Choroid plexus epithelial cell (primary cell): ENCODE measurements around the gene MYLK2.

Experiments
- DNase-seq: peaks from one replicate; pipeline ENCODE4 v3.0.0-alpha.2; 2010; ENCODE audit warnings: low read depth
- H3K4me3 ChIP-seq: 2 replicates; pipeline ENCODE4 v1.5.1; 2011; ENCODE audit warnings: low read depth, mild to moderate bottlenecking, control low read depth, low read length, moderate library complexity
- TF ChIP-seq, protein P1 (sequence below): conservative IDR thresholded peaks from 2 replicates; pipeline ENCODE4 v1.5.1; 2011; ENCODE audit warnings: low read depth, mild to moderate bottlenecking, control low read depth, inconsistent platforms, low read length, moderate library complexity

Gene MYLK2

DNA sequence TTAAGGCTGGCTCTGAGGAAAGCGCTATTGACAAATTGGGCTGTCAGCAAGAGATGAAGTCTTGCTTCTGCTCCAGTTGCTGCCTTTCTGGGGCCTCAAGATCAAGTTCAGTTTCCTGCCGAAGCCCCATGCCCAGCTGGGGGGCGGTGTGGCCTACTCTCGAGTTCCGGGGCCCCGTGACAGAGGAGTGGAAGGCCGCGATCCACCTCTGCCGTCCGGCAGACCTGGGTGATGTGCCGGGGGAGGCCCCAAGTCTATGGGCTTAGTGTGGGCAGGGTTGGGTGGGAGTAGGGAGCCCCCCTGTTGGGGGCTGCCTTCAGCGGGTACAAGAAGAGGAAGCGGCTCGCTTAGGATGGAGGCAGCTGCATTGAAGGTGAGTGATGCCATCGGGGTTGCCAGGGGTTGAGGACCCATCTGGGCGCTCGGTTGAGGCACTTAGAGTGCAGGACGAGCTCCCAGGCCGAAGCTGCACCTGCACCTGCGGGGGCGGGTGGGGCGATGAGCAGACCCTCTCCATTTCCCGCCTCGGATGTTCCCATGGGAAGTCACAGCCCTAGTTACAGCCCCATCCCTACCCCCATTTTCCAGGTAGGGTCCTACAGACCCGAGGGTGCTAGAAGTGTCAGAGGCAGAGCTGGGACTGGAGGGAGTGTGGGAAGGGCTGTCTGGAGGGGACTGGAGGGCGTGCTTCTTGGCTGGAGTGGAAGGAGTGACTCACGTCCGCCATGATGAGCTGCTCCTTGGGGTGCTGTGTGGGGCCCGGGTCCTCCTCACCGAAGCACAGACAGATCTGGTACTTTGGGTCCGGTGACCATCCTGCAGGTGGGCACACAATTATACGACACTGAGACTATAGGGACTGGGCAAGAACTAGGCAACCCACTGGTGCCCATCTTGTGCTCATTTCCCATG is 29.2 kb downstream of the MYLK2 start:
- no peak for DNase-seq
- H3K4me3 ChIP-seq = no peak overlapping the region
- TF ChIP-seq, protein P1, sequence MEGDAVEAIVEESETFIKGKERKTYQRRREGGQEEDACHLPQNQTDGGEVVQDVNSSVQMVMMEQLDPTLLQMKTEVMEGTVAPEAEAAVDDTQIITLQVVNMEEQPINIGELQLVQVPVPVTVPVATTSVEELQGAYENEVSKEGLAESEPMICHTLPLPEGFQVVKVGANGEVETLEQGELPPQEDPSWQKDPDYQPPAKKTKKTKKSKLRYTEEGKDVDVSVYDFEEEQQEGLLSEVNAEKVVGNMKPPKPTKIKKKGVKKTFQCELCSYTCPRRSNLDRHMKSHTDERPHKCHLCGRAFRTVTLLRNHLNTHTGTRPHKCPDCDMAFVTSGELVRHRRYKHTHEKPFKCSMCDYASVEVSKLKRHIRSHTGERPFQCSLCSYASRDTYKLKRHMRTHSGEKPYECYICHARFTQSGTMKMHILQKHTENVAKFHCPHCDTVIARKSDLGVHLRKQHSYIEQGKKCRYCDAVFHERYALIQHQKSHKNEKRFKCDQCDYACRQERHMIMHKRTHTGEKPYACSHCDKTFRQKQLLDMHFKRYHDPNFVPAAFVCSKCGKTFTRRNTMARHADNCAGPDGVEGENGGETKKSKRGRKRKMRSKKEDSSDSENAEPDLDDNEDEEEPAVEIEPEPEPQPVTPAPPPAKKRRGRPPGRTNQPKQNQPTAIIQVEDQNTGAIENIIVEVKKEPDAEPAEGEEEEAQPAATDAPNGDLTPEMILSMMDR = no peak

GRCh38 chr20:31849306-31849930 is 30.3 kb downstream of the MYLK2 start:
- no peak overlapping the region for H3K4me3 ChIP-seq
- TF ChIP-seq, protein P1 = no peak
- no peak for DNase-seq

GRCh38 chr20:31851240-31851955 is 32.2 kb downstream of the MYLK2 start:
- DNase-seq = no peak
- TF ChIP-seq, protein P1 = no peak
- no peak overlapping the region for H3K4me3 ChIP-seq

- TF ChIP-seq, protein P1 = no peak
- DNase-seq = no peak
- H3K4me3 ChIP-seq = no peak overlapping the region
Measured at GRCh38 chr20:31853481-31853880, 34.3 kb downstream of the MYLK2 start.

GRCh38 chr20:31856516-31856915 is 37.4 kb downstream of the MYLK2 start:
- TF ChIP-seq, protein P1 = no peak
- no peak for DNase-seq
- H3K4me3 ChIP-seq = no peak overlapping the region

GRCh38 chr20:31857861-31858759 is 39.0 kb downstream of the MYLK2 start:
- no peak for DNase-seq
- H3K4me3 ChIP-seq = no peak overlapping the region
- TF ChIP-seq, protein P1 = no peak
